SK-N-SH treated with all-trans-retinoic acid at 6 μM for 48 hours (cell line): ENCODE results near the gene RAB42.

ENCODE experiments used
- ATAC-seq: fragments of 200-7000 bp; cut with Tn5 transposase; 3 replicates; pipeline ENCODE4 v1.9.1; 2020; ENCODE audit warnings: mild to moderate bottlenecking, moderate library complexity
- ARNTL ChIP-seq: fragments of 450-650 bp; formaldehyde crosslinking; IDR thresholded peaks from 2 replicates; pipeline ENCODE4 v1.5.0; 2020; ENCODE audit warnings: low read depth, mild to moderate bottlenecking, moderate library complexity, borderline replicate concordance
- BACH2 ChIP-seq: fragments of 250-450 bp; sonication (Bioruptor Pico); IDR thresholded peaks from 2 replicates; pipeline ENCODE4 v1.9.0; 2021; ENCODE audit warnings: mild to moderate bottlenecking, borderline replicate concordance
- CREB5 ChIP-seq: fragments of 250-450 bp; sonication (Bioruptor Pico); IDR thresholded peaks from 2 replicates; pipeline ENCODE4 v1.5.1; 2020; ENCODE audit warnings: low read depth, mild to moderate bottlenecking, moderate library complexity
- CSDC2 ChIP-seq: fragments of 250-450 bp; sonication (Bioruptor Pico); IDR thresholded peaks from 2 replicates; pipeline ENCODE4 v1.5.0; 2020; ENCODE audit warnings: mild to moderate bottlenecking, moderate library complexity
- CSRNP3 ChIP-seq: fragments of 250-450 bp; sonication (Bioruptor Pico); IDR thresholded peaks from 2 replicates; pipeline ENCODE4 v1.5.1; 2021; ENCODE audit warnings: mild to moderate bottlenecking, moderate library complexity
- ESRRG ChIP-seq: fragments of 250-450 bp; sonication (Bioruptor Pico); IDR thresholded peaks from 2 replicates; pipeline ENCODE4 v1.6.1; 2021; ENCODE audit warnings: mild to moderate bottlenecking
- ISL1 ChIP-seq: fragments of 250-450 bp; sonication (Bioruptor Pico); IDR thresholded peaks from 2 replicates; pipeline ENCODE4 v2.1.2; 2022; ENCODE audit warnings: mild to moderate bottlenecking, moderate library complexity
- OSR1 ChIP-seq: fragments of 250-450 bp; sonication (Bioruptor Pico); IDR thresholded peaks from 2 replicates; pipeline ENCODE4 v1.8.0; 2022; ENCODE audit warnings: moderate library complexity, mild to moderate bottlenecking, inconsistent platforms
- PATZ1 ChIP-seq: fragments of 250-450 bp; sonication (Bioruptor Pico); IDR thresholded peaks from 2 replicates; pipeline ENCODE4 v1.8.0; 2020; ENCODE audit warnings: mild to moderate bottlenecking, moderate library complexity, borderline replicate concordance
- POU6F1 ChIP-seq: fragments of 250-450 bp; sonication (Bioruptor Pico); IDR thresholded peaks from 2 replicates; pipeline ENCODE4 v1.8.0; 2021; ENCODE audit warnings: low read depth, mild to moderate bottlenecking, moderate library complexity, borderline replicate concordance
- RARB ChIP-seq: fragments of 250-450 bp; sonication (Bioruptor Pico); IDR thresholded peaks from 2 replicates; pipeline ENCODE4 v1.8.0; 2021; ENCODE audit warnings: mild to moderate bottlenecking, moderate library complexity
- SNAI2 ChIP-seq: fragments of 250-450 bp; sonication (Bioruptor Pico); IDR thresholded peaks from 2 replicates; pipeline ENCODE4 v1.5.0; 2020; ENCODE audit warnings: mild to moderate bottlenecking, moderate library complexity
- TCF4 ChIP-seq: fragments of 250-450 bp; sonication (Bioruptor Pico); IDR thresholded peaks from 2 replicates; pipeline ENCODE4 v1.8.0; 2021; ENCODE audit warnings: mild to moderate bottlenecking, moderate library complexity, borderline replicate concordance
- TOX ChIP-seq: fragments of 250-450 bp; sonication (Bioruptor Pico); IDR thresholded peaks from 2 replicates; pipeline ENCODE4 v1.8.0; 2021; ENCODE audit warnings: mild to moderate bottlenecking, moderate library complexity, borderline replicate concordance
- TSHZ2 ChIP-seq: fragments of 250-450 bp; sonication (Bioruptor Pico); IDR thresholded peaks from 2 replicates; pipeline ENCODE4 v1.5.0; 2020; ENCODE audit warnings: mild to moderate bottlenecking, moderate library complexity
- ZC3H10 ChIP-seq: fragments of 250-450 bp; sonication (Bioruptor Pico); IDR thresholded peaks from 2 replicates; pipeline ENCODE4 v1.5.1; 2021; ENCODE audit warnings: mild to moderate bottlenecking, moderate library complexity
- ZFP3 ChIP-seq: fragments of 250-450 bp; sonication (Bioruptor Pico); IDR thresholded peaks from 2 replicates; pipeline ENCODE4 v1.5.0; 2020; ENCODE audit warnings: mild to moderate bottlenecking, moderate library complexity
- ZFP30 ChIP-seq: fragments of 450-650 bp; formaldehyde crosslinking; IDR thresholded peaks from 2 replicates; pipeline ENCODE4 v1.5.0; 2022; ENCODE audit warnings: mild to moderate bottlenecking, moderate library complexity
- ZNF565 ChIP-seq: fragments of 450-650 bp; formaldehyde crosslinking; conservative IDR thresholded peaks from 2 replicates; pipeline ENCODE4 v1.5.0; 2020; ENCODE audit warnings: low read depth, mild to moderate bottlenecking, moderate library complexity
- ZNF8 ChIP-seq: fragments of 450-650 bp; formaldehyde crosslinking; IDR thresholded peaks from 2 replicates; pipeline ENCODE4 v1.5.0; 2020; ENCODE audit warnings: mild to moderate bottlenecking, moderate library complexity

RAB42 gene

GRCh38 chr1:28604411-28604810 is 12.3 kb downstream of the RAB42 start:
- no peak for TF ChIP-seq SNAI2 (CRISPR knock-in tag)
- no peak for TF ChIP-seq ZC3H10
- no peak for TF ChIP-seq ZFP3
- TF ChIP-seq CSRNP3 (CRISPR knock-in tag) = no peak
- TF ChIP-seq CSDC2 (CRISPR knock-in tag) = no peak
- TF ChIP-seq POU6F1 (CRISPR knock-in tag) = no peak
- TF ChIP-seq ARNTL (CRISPR knock-in tag) = no peak
- TF ChIP-seq ESRRG = no peak
- no peak for TF ChIP-seq CREB5 (CRISPR knock-in tag)
- no peak for TF ChIP-seq TSHZ2
- TF ChIP-seq ZFP30 (CRISPR knock-in tag) = no peak
- no peak for TF ChIP-seq TOX (CRISPR knock-in tag)
- TF ChIP-seq ZNF565 = no peak
- no peak for TF ChIP-seq ISL1 (CRISPR knock-in tag)
- no peak for TF ChIP-seq BACH2 (CRISPR knock-in tag)
- TF ChIP-seq TCF4 (CRISPR knock-in tag) = no peak
- TF ChIP-seq, all 23 proteins: peak for 0
- ATAC-seq = no peak

GRCh38 chr1:28604962-28605361 is 12.9 kb downstream of the RAB42 start:
- no peak for ATAC-seq
- TF ChIP-seq PATZ1 (no peak), CSRNP3 (CRISPR knock-in tag) (no peak), SNAI2 (CRISPR knock-in tag) (no peak), TOX (CRISPR knock-in tag) (no peak), ZNF8 (CRISPR knock-in tag) (no peak), CSDC2 (CRISPR knock-in tag) (no peak), ARNTL (CRISPR knock-in tag) (no peak), CREB5 (CRISPR knock-in tag) (no peak), TCF4 (CRISPR knock-in tag) (no peak), ZFP3 (no peak), RARB (CRISPR knock-in tag) (no peak), ISL1 (CRISPR knock-in tag) (no peak), OSR1 (CRISPR knock-in tag) (no peak)
- TF ChIP-seq, all 23 proteins: peak for 0
